SH-SY5Y (cell line): ENCODE data around the gene TAMM41.

Experiments used
- GATA2 ChIP-seq: IDR thresholded peaks from 2 replicates; pipeline ENCODE4 v1.6.1; 2011; ENCODE audit warnings: mild to moderate bottlenecking, low read depth, low read length
- GATA3 ChIP-seq: IDR thresholded peaks from 2 replicates; pipeline ENCODE4 v1.6.1; 2011; ENCODE audit warnings: low read depth, mild to moderate bottlenecking, low read length, moderate library complexity

- TF ChIP-seq GATA2 (no peak), GATA3 (no peak)
These were observed 26.1 kb downstream of the TAMM41 start for GRCh38 chr3:11820531-11821041.
